ENCODE results near the gene VSTM4. TPM values are rescaled to one million over a fixed set of nuclear protein-coding genes. Genes with fewer than 3 reads are reported as not detected.

VSTM4 gene
- total and polyA plus RNA-seq, 2 donors (not counting 1 experiment from before 2014, with no cell fraction given): not detected

- TF ChIP-seq EZH2 (IDR thresholded peaks at IDR 0.05; ENCODE audit: borderline replicate concordance, insufficient read depth, low read depth, low read length, poor library complexity, severe bottlenecking) (no peak), CTCF (IDR thresholded peaks at IDR 0.05) (no peak)
- Histone ChIP-seq H3K36me3 (replicated peaks in 1 of 2; ENCODE audit: control extremely low read depth in 1 of 2, control insufficient read depth in 1 of 2, extremely low read depth in 1 of 2, insufficient read depth in 2 of 2, low read length in 1 of 2) (no peaks in the 10 kb centered on the region), H3K27ac (ENCODE audit: low read length in 2 of 2) (no peak overlapping the region), H3K27me3 (replicated peaks in 1 of 4; ENCODE audit: control extremely low read depth in 1 of 4, control insufficient read depth in 3 of 4, insufficient read depth in 4 of 4, low read length in 3 of 4) (peaks cover 0 to 2% (median 0%) of the 10 kb centered on the region in 4 experiments), H3K4me1 (ENCODE audit: control insufficient read depth in 2 of 2, insufficient read depth in 2 of 2, low read length in 2 of 2) (no peaks in the 10 kb centered on the region), H2AFZ (ENCODE audit: insufficient read depth, low read depth, low read length, poor library complexity, severe bottlenecking) (no peak overlapping the region), H3K4me3 (ENCODE audit: control extremely low read depth in 1 of 5, extremely low read depth in 1 of 5, insufficient read depth in 1 of 5, low read depth in 2 of 5, low read length in 4 of 5) (no peak overlapping the region), H3K79me2 (ENCODE audit: control insufficient read depth, insufficient read depth, low read length) (no peaks in the 10 kb centered on the region), H3K4me2 (replicated peaks; ENCODE audit: low read depth, low read length, poor library complexity, severe bottlenecking) (no peak overlapping the region), H4K20me1 (ENCODE audit: control insufficient read depth, insufficient read depth, low read length, poor library complexity, severe bottlenecking) (no peaks in the 10 kb centered on the region), H3K9ac (ENCODE audit: low read length) (no peak overlapping the region), H3K9me3 (ENCODE audit: control extremely low read depth in 1 of 3, control insufficient read depth in 2 of 3, insufficient read depth in 1 of 3, low read length in 2 of 3) (peaks cover 0 to 4% (median 0%) of the 10 kb centered on the region in 3 donors)
- H3K4me1 Mint-ChIP-seq: no peaks in the 10 kb centered on the region
- intact Hi-C loops (cut with micrococcal nuclease): no loop called here
- no peak overlapping the region for H3K4me3 Mint-ChIP-seq
- ChIA-PET POLR2A (no interaction called here), CTCF (interaction anchor here (1.5 kb wide), 1 partner anchor 9 kb away, joined by 3 read pairs; no protein-coding TSS in a partner anchor)
- no peaks in the 10 kb centered on the region for H3K9me3 Mint-ChIP-seq (ENCODE audit: insufficient read depth)
- no peak overlapping the region for H3K27ac Mint-ChIP-seq
- DNase-seq: no peak
- 88% methylated on average over 2 of the region's 5 CpGs for WGBS (ENCODE audit: insufficient coverage)
- peaks cover 23% of the 10 kb centered on the region for H3K27me3 Mint-ChIP-seq
- ATAC-seq (ENCODE audit: low read depth): no peak
Observed at GRCh38 chr10:49054753-49055152, 60.6 kb downstream of the VSTM4 start.

GRCh38 chr10:49053998-49054692, 61.2 kb downstream of the VSTM4 start:
- peaks cover 0 to 2% (median 0%) of the 10 kb centered on the region in 3 donors for H3K9me3 ChIP-seq (ENCODE audit: control extremely low read depth in 1 of 3, control insufficient read depth in 2 of 3, insufficient read depth in 1 of 3, low read length in 2 of 3)
- H2AFZ ChIP-seq (ENCODE audit: insufficient read depth, low read depth, low read length, poor library complexity, severe bottlenecking): no peak overlapping the region
- ATAC-seq (ENCODE audit: low read depth): no peak
- H4K20me1 ChIP-seq (ENCODE audit: control insufficient read depth, insufficient read depth, low read length, poor library complexity, severe bottlenecking): no peaks in the 10 kb centered on the region
- H3K36me3 ChIP-seq (replicated peaks in 1 of 2; ENCODE audit: control extremely low read depth in 1 of 2, control insufficient read depth in 1 of 2, extremely low read depth in 1 of 2, insufficient read depth in 2 of 2, low read length in 1 of 2): no peaks in the 10 kb centered on the region
- peaks cover 26% of the 10 kb centered on the region for H3K27me3 Mint-ChIP-seq
- WGBS (ENCODE audit: insufficient coverage): 91% methylated on average over 5 of the region's 5 CpGs
- H3K4me3 ChIP-seq (ENCODE audit: control extremely low read depth in 1 of 5, extremely low read depth in 1 of 5, insufficient read depth in 1 of 5, low read depth in 2 of 5, low read length in 4 of 5): no peak overlapping the region
- no peak overlapping the region for H3K27ac ChIP-seq (ENCODE audit: low read length in 2 of 2)
- H3K9ac ChIP-seq (ENCODE audit: low read length): no peak overlapping the region
- POLR2A ChIA-PET: no interaction called here
- H3K4me1 Mint-ChIP-seq: no peaks in the 10 kb centered on the region
- TF ChIP-seq CTCF (IDR thresholded peaks at IDR 0.05) (no peak), EZH2 (IDR thresholded peaks at IDR 0.05; ENCODE audit: borderline replicate concordance, insufficient read depth, low read depth, low read length, poor library complexity, severe bottlenecking) (no peak)
- no peaks in the 10 kb centered on the region for H3K4me1 ChIP-seq (ENCODE audit: control insufficient read depth in 2 of 2, insufficient read depth in 2 of 2, low read length in 2 of 2)
- no peak for DNase-seq
- CTCF ChIA-PET: interaction anchor here (1.5 kb wide), 1 partner anchor 10 kb away, joined by 3 read pairs; no protein-coding TSS in a partner anchor
- H3K4me3 Mint-ChIP-seq: no peak overlapping the region
- H3K9me3 Mint-ChIP-seq (ENCODE audit: insufficient read depth): no peaks in the 10 kb centered on the region
- intact Hi-C loops (cut with micrococcal nuclease): no loop called here
- H3K27ac Mint-ChIP-seq: no peak overlapping the region
- no peaks in the 10 kb centered on the region for H3K79me2 ChIP-seq (ENCODE audit: control insufficient read depth, insufficient read depth, low read length)
- H3K4me2 ChIP-seq (replicated peaks; ENCODE audit: low read depth, low read length, poor library complexity, severe bottlenecking): no peak overlapping the region
- no peaks in the 10 kb centered on the region for H3K27me3 ChIP-seq (replicated peaks in 1 of 4; ENCODE audit: control extremely low read depth in 1 of 4, control insufficient read depth in 3 of 4, insufficient read depth in 4 of 4, low read length in 3 of 4)

Data from B cell (primary cell).